OCI-LY1 (cell line): Measurements from ENCODE around the gene GPATCH3.

Source experiments
- H2AFZ ChIP-seq: fragments of 200-600 bp; sonication (generic), shearing (Covaris generic); 2 replicates; pipeline ENCODE4 v1.6.0; 2014; ENCODE audit warnings: antibody characterized with exemption, mild to moderate bottlenecking, low read length
- H3F3A ChIP-seq: fragments of 200-600 bp; sonication (generic), shearing (Covaris generic); 2 replicates; pipeline ENCODE4 v1.6.0; 2014; ENCODE audit warnings: mild to moderate bottlenecking, antibody characterized with exemption, low read length, moderate library complexity; ENCODE audit not compliant: insufficient read depth
- H3K27ac ChIP-seq: fragments of 200-600 bp; sonication (generic); 2 replicates; pipeline ENCODE4 v1.5.1; 2014; ENCODE audit warnings: low read length, mixed run types, mild to moderate bottlenecking, low read depth; ENCODE audit not compliant: poor library complexity, severe bottlenecking
- H3K27me3 ChIP-seq: fragments of 200-600 bp; sonication (generic); 2 replicates; pipeline ENCODE4 v1.6.0; 2014; ENCODE audit warnings: antibody characterized with exemption, mild to moderate bottlenecking, low read length, moderate library complexity; ENCODE audit not compliant: insufficient read depth
- H3K36me3 ChIP-seq: fragments of 200-600 bp; sonication (generic); 2 replicates; pipeline ENCODE4 v1.6.1; 2014; ENCODE audit warnings: mild to moderate bottlenecking, antibody characterized with exemption, low read length, moderate library complexity, mixed read lengths; ENCODE audit not compliant: insufficient read depth
- H3K4me1 ChIP-seq: fragments of 200-600 bp; sonication (generic); 2 replicates; pipeline ENCODE4 v1.5.1; 2014; ENCODE audit warnings: mild to moderate bottlenecking, low read length, moderate library complexity; ENCODE audit not compliant: insufficient read depth, severe bottlenecking
- H3K4me2 ChIP-seq: fragments of 200-600 bp; sonication (generic), shearing (Covaris generic); 2 replicates; pipeline ENCODE4 v1.6.1; 2014; ENCODE audit warnings: low read length
- H3K4me3 ChIP-seq: fragments of 200-600 bp; sonication (generic); 2 replicates; pipeline ENCODE4 v1.5.1; 2014; ENCODE audit warnings: low read length, low read depth, mild to moderate bottlenecking, mixed read lengths; ENCODE audit not compliant: poor library complexity, severe bottlenecking
- H3K79me2 ChIP-seq: fragments of 200-600 bp; shearing (Covaris generic); 2 replicates; pipeline ENCODE4 v1.6.1; 2016; ENCODE audit warnings: mixed run types, low read length, mixed read lengths; ENCODE audit not compliant: insufficient read depth
- H3K9ac ChIP-seq: fragments of 200-600 bp; sonication (generic), shearing (Covaris generic); 2 replicates; pipeline ENCODE4 v1.6.1; 2014; ENCODE audit warnings: mild to moderate bottlenecking, low read length, mixed read lengths
- H3K9me2 ChIP-seq: fragments of 200-600 bp; sonication (generic), shearing (Covaris generic); 2 replicates; pipeline ENCODE4 v1.6.1; 2014; ENCODE audit warnings: low read depth, mild to moderate bottlenecking, low read length, mixed read lengths
- H3K9me3 ChIP-seq: fragments of 200-600 bp; shearing (Covaris generic); 2 replicates; pipeline ENCODE4 v1.6.1; 2014; ENCODE audit warnings: low read length, mixed read lengths
- H4K20me1 ChIP-seq: fragments of 200-600 bp; sonication (generic), shearing (Covaris generic); 2 replicates; pipeline ENCODE4 v1.6.0; 2016; ENCODE audit warnings: mild to moderate bottlenecking, low read length; ENCODE audit not compliant: insufficient read depth
- EZH2 ChIP-seq: fragments of 200-600 bp; sonication (generic), shearing (Covaris generic); IDR thresholded peaks from 2 replicates; pipeline ENCODE4 v1.8.0; 2017; ENCODE audit warnings: borderline replicate concordance, mixed run types, mild to moderate bottlenecking, antibody characterized with exemption, low read length, moderate library complexity, mixed read lengths
- TF ChIP-seq, protein P1 (sequence below): fragments of 200-600 bp; sonication (generic), shearing (Covaris generic); IDR thresholded peaks from 2 replicates; pipeline ENCODE4 v1.5.1; 2017; ENCODE audit warnings: mild to moderate bottlenecking, antibody characterized with exemption, low read length, moderate library complexity, mixed read lengths

GPATCH3 gene

DNA sequence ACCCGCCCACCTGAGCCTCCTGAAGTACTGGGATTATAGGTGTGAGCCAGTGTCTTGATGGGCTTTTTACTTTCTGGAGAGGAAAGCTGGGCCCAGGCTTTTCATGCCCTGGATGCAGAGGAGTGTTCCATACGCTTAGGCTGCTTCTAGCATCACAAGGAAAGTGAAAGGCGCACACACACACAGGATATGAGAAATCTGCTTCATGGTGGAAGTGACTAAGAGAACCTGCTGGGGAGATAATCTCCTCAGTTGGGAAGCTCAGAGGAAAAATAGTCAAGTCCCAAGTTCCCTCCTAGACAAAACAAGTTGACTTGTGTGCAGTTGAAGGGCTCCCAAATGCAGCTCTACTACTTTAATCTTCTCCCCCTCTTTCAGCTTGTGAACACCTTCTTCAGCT is 23.4 kb upstream of the GPATCH3 start:
- H3K4me3 ChIP-seq = no peak overlapping the region
- H2AFZ ChIP-seq = no peak overlapping the region
- H3K9ac ChIP-seq = no peak overlapping the region
- TF ChIP-seq, protein P1, sequence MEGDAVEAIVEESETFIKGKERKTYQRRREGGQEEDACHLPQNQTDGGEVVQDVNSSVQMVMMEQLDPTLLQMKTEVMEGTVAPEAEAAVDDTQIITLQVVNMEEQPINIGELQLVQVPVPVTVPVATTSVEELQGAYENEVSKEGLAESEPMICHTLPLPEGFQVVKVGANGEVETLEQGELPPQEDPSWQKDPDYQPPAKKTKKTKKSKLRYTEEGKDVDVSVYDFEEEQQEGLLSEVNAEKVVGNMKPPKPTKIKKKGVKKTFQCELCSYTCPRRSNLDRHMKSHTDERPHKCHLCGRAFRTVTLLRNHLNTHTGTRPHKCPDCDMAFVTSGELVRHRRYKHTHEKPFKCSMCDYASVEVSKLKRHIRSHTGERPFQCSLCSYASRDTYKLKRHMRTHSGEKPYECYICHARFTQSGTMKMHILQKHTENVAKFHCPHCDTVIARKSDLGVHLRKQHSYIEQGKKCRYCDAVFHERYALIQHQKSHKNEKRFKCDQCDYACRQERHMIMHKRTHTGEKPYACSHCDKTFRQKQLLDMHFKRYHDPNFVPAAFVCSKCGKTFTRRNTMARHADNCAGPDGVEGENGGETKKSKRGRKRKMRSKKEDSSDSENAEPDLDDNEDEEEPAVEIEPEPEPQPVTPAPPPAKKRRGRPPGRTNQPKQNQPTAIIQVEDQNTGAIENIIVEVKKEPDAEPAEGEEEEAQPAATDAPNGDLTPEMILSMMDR = no peak
- no peak for TF ChIP-seq EZH2
- no peaks in the 10 kb centered on the region for H3F3A ChIP-seq
- no peaks in the 10 kb centered on the region for H3K9me2 ChIP-seq
- no peak overlapping the region for H3K27ac ChIP-seq
- H3K4me2 ChIP-seq = no peak overlapping the region
- no peaks in the 10 kb centered on the region for H4K20me1 ChIP-seq
- H3K27me3 ChIP-seq = no peaks in the 10 kb centered on the region
- no peaks in the 10 kb centered on the region for H3K9me3 ChIP-seq
- peaks cover 19% of the 10 kb centered on the region for H3K4me1 ChIP-seq
- H3K36me3 ChIP-seq = peaks cover 57% of the 10 kb centered on the region
- H3K79me2 ChIP-seq = peaks cover 17% of the 10 kb centered on the region

DNA sequence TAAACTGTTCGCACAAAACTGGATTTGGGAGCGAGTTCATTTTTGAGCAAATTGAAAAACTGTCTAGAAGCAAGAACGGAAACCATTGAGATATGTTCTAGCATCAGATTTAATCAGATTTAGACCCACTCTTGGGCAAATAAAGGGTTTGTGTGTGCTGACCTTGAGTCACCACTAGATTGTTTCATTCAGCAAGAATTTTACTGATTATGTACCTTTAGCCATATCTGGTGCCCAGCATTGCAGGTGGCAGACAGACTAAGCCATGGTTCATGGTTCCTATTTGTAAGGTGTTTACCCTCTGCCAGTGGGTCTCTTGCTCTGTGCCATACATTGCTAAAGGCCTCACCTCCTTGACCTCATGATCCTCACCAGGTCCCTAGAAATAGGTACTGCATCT is 22.6 kb upstream of the GPATCH3 start:
- Histone ChIP-seq H3K9ac (peak overlapping the region; percentile 92), H3K27me3 (no peaks in the 10 kb centered on the region), H3K27ac (no peak overlapping the region), H3K79me2 (peaks cover 17% of the 10 kb centered on the region), H3K36me3 (peaks cover 49% of the 10 kb centered on the region), H4K20me1 (no peaks in the 10 kb centered on the region), H3K4me1 (peaks cover 19% of the 10 kb centered on the region), H3F3A (no peaks in the 10 kb centered on the region), H3K4me2 (peak overlapping the region; percentile 78), H3K4me3 (peak overlapping the region; percentile 95), H3K9me3 (no peaks in the 10 kb centered on the region), H3K9me2 (no peaks in the 10 kb centered on the region), H2AFZ (no peak overlapping the region)
- TF ChIP-seq EZH2 = no peak
- TF ChIP-seq, protein P1 = no peak

DNA sequence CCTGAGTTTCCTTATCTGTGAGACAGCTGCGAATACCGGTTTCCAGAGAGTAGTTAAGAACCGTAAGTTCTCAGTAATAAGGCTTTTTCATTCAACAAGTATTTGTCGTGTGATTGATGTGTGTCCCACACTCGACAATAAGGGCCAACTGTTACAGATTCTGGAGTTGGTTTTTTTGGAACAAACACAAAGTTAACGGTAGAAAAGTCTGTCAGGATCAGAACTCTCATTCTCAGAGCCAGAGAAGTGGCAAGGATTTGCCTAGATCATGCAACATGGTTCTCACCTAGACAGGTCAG is 22.1 kb upstream of the GPATCH3 start:
- H3K79me2 ChIP-seq = peaks cover 17% of the 10 kb centered on the region
- no peaks in the 10 kb centered on the region for H3K9me3 ChIP-seq
- H3K27ac ChIP-seq = no peak overlapping the region
- no peaks in the 10 kb centered on the region for H3K9me2 ChIP-seq
- no peaks in the 10 kb centered on the region for H4K20me1 ChIP-seq
- peak overlapping the region; percentile 78 for H3K4me2 ChIP-seq
- H3K4me1 ChIP-seq = peaks cover 19% of the 10 kb centered on the region
- TF ChIP-seq, protein P1 = no peak
- H3K9ac ChIP-seq = peak overlapping the region; percentile 92
- no peak overlapping the region for H2AFZ ChIP-seq
- no peaks in the 10 kb centered on the region for H3F3A ChIP-seq
- H3K4me3 ChIP-seq = peak overlapping the region; percentile 95
- H3K27me3 ChIP-seq = no peaks in the 10 kb centered on the region
- H3K36me3 ChIP-seq = peaks cover 44% of the 10 kb centered on the region
